Liver (tissue), 9 donors: ENCODE data around the gene SYNJ1. TPM values are rescaled to one million over a fixed set of nuclear protein-coding genes. Genes with fewer than 3 reads are reported as not detected.

Source experiments
- DNase-seq: peaks from one replicate; pipeline ENCODE4 v3.0.0-alpha.2; 2017; ENCODE audit warnings: low spot score
- H3K27ac ChIP-seq, 2 donors: one replicate each; pipeline ENCODE4 v1.7.0; 2013; ENCODE audit warnings: inconsistent platforms in 2 of 2, low read length in 2 of 2, control low read depth in 1 of 2, low read depth in 1 of 2, mild to moderate bottlenecking in 1 of 2
- H3K27me3 ChIP-seq, 4 donors: one replicate each; pipeline versions ENCODE4 v1.6.1 to v1.7.0; 2013; ENCODE audit warnings: low read length in 3 of 4, inconsistent platforms in 1 of 4, mild to moderate bottlenecking in 1 of 4, moderate library complexity in 1 of 4; ENCODE audit not compliant: control insufficient read depth in 4 of 4, insufficient read depth in 4 of 4
- H3K36me3 ChIP-seq, 4 donors: one replicate each; pipeline versions ENCODE4 v1.6.1 to v1.7.0; 2013; ENCODE audit warnings: low read length in 3 of 4, mild to moderate bottlenecking in 3 of 4, low read depth in 1 of 4, moderate library complexity in 1 of 4; ENCODE audit not compliant: control insufficient read depth in 4 of 4, insufficient read depth in 3 of 4
- H3K4me1 ChIP-seq, 4 donors: one replicate each; pipeline versions ENCODE4 v1.6.1 to v1.7.0; 2013; ENCODE audit warnings: low read length in 3 of 4, mild to moderate bottlenecking in 3 of 4, moderate library complexity in 1 of 4; ENCODE audit not compliant: control insufficient read depth in 4 of 4, insufficient read depth in 4 of 4
- H3K4me3 ChIP-seq, 3 donors: one replicate each; pipeline versions ENCODE4 v1.6.1 to v1.7.0; 2013; ENCODE audit warnings: low read length in 3 of 3, control low read depth in 1 of 3, low read depth in 1 of 3, mild to moderate bottlenecking in 1 of 3
- H3K9ac ChIP-seq, 2 donors: one replicate each; pipeline ENCODE4 v1.7.0; 2013; ENCODE audit warnings: low read length in 2 of 2, mild to moderate bottlenecking in 2 of 2, moderate library complexity in 2 of 2, control low read depth in 1 of 2, low read depth in 1 of 2
- H3K9me3 ChIP-seq, 4 donors: one replicate each; pipeline versions ENCODE4 v1.6.1 to v1.7.0; 2013; ENCODE audit warnings: low read length in 3 of 4; ENCODE audit not compliant: control insufficient read depth in 4 of 4
- EGR1 ChIP-seq, 2 donors: IDR thresholded peaks; 2 replicates each; pipeline ENCODE4 v1.6.1; 2016 to 2018; ENCODE audit warnings: antibody characterized with exemption in 2 of 2, low read depth in 2 of 2
- FOXA1 ChIP-seq: IDR thresholded peaks from 2 replicates; pipeline ENCODE4 v1.6.1; 2016; ENCODE audit warnings: antibody characterized with exemption
- FOXA2 ChIP-seq: IDR thresholded peaks from 2 replicates; pipeline ENCODE4 v1.6.1; 2016; ENCODE audit warnings: antibody characterized with exemption
- GABPA ChIP-seq, 2 donors: IDR thresholded peaks in 1 of 2; conservative IDR thresholded peaks in 1 of 2; 2 replicates each; pipeline ENCODE4 v1.6.1; 2016; ENCODE audit warnings: antibody characterized with exemption in 2 of 2, mild to moderate bottlenecking in 1 of 2, moderate library complexity in 1 of 2
- HNF4A ChIP-seq, 2 donors: conservative IDR thresholded peaks; 2 replicates each; pipeline ENCODE4 v1.6.1; 2016; ENCODE audit warnings: antibody characterized with exemption in 2 of 2, mild to moderate bottlenecking in 2 of 2
- HNF4G ChIP-seq: IDR thresholded peaks from 2 replicates; pipeline ENCODE4 v1.6.1; 2016; ENCODE audit warnings: antibody characterized with exemption
- JUND ChIP-seq, 2 donors: IDR thresholded peaks; 2 replicates each; pipeline ENCODE4 v1.6.1; 2016; ENCODE audit warnings: antibody characterized with exemption in 2 of 2
- NR2F2 ChIP-seq: IDR thresholded peaks from 2 replicates; pipeline ENCODE4 v1.6.1; 2016; ENCODE audit warnings: antibody characterized with exemption
- RAD21 ChIP-seq, 2 donors: IDR thresholded peaks; 2 replicates each; pipeline ENCODE4 v1.6.1; 2016; ENCODE audit warnings: antibody characterized with exemption in 2 of 2, mild to moderate bottlenecking in 2 of 2
- RXRA ChIP-seq, 2 donors: IDR thresholded peaks; 2 replicates each; pipeline ENCODE4 v1.6.1; 2017 to 2018; ENCODE audit warnings: antibody characterized with exemption in 2 of 2, mild to moderate bottlenecking in 1 of 2
- SP1 ChIP-seq: IDR thresholded peaks from 2 replicates; pipeline ENCODE4 v1.6.1; 2018; ENCODE audit warnings: antibody characterized with exemption, mild to moderate bottlenecking
- TAF1 ChIP-seq: conservative IDR thresholded peaks from 2 replicates; pipeline ENCODE4 v1.6.1; 2016; ENCODE audit warnings: antibody characterized with exemption, mild to moderate bottlenecking
- YY1 ChIP-seq: IDR thresholded peaks from 2 replicates; pipeline ENCODE4 v1.6.1; 2016; ENCODE audit warnings: antibody characterized with exemption, mild to moderate bottlenecking
- WGBS: extraction: QIAGEN DNeasy Blood & Tissue Kit; methylation state at CpG from one replicate; pipeline ENCODE4 v1.1.7; 2013; 5-methylcytosine and 5-hydroxymethylcytosine counted together
- polyA plus RNA-seq, 2 donors: library from polyadenylated mRNA; stranded (reverse) in 1 of 2; unstranded in 1 of 2; fragments of 200-250 nt in 1 of 2; fragments of >200 nt in 1 of 2; fragmentation: Nextera tagmentation in 1 of 2; extraction: Ambion mirVana in 1 of 2; gene quantifications; one replicate each; pipeline versions ENCODE4 v1.2.1 to v1.2.3, GENCODE V29; 2013 to 2015
- total RNA-seq, 2 donors: library from RNA; depleted of rRNA; stranded (reverse); fragments of >200 nt; gene quantifications; one replicate each; pipeline ENCODE4 v1.2.3, GENCODE V29; 2014
- TF ChIP-seq, protein P1 (sequence below): IDR thresholded peaks from 2 replicates; pipeline ENCODE4 v1.6.1; 2016; ENCODE audit warnings: antibody characterized with exemption
- TF ChIP-seq, protein P2 (sequence below): IDR thresholded peaks from 2 replicates; pipeline ENCODE4 v1.6.1; 2016; ENCODE audit warnings: antibody characterized with exemption
- TF ChIP-seq, protein P3 (sequence below): IDR thresholded peaks from 2 replicates; pipeline ENCODE4 v1.6.1; 2016; ENCODE audit warnings: antibody characterized with exemption, mild to moderate bottlenecking
- TF ChIP-seq, protein P4 (sequence below): fragments of 150-350 bp; IDR thresholded peaks from 2 replicates; pipeline ENCODE4 v1.5.1; 2017; ENCODE audit warnings: improper control_type of control experiment, low read depth, low read length; ENCODE audit not compliant: missing input control
- donor health status: healthy.
- donor health status: healthy.
- donor health status: healthy.
- donor health status: healthy.
- donor health status: healthy.

The SYNJ1 gene
- total and polyA plus RNA-seq, 4 donors = 2.5 to 7.2 (median 5.0) TPM

DNA sequence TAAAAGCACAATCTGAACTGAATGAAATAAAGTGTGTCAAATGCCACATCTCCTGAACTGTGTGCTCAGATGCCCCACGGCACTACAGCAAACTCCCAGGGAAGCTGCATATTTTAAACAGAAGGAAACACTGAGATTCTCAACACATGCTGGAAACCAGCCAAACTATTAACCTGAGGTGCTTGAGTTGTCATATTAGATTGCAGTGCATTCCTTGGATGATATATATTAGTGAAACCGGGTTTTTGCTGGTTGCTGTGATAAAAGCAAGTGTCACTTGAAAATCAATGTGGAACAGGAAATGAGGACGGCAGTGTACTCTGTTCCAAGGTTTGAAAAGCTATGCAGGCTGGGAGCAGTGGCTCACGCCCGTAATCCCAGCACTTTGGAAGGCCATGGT, 8.7 kb downstream of the SYNJ1 start:
- H3K4me1 ChIP-seq = no peaks in the 10 kb centered on the region
- TF ChIP-seq EGR1 (IDR thresholded peaks at IDR 0.05; ENCODE audit: low read depth in 2 of 2) (no peak), FOXA1 (no peak), TAF1 (no peak), GABPA (IDR thresholded peaks at IDR 0.05 in 1 of 2, conservative IDR thresholded peaks at IDR 0.05 in 1 of 2) (no peak), RXRA (IDR thresholded peaks at IDR 0.05) (no peak), YY1 (no peak), NR2F2 (no peak)
- TF ChIP-seq, protein P1, sequence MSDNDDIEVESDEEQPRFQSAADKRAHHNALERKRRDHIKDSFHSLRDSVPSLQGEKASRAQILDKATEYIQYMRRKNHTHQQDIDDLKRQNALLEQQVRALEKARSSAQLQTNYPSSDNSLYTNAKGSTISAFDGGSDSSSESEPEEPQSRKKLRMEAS = no peak
- no peaks in the 10 kb centered on the region for H3K9me3 ChIP-seq
- H3K27ac ChIP-seq = no peak overlapping the region
- H3K4me3 ChIP-seq = no peak overlapping the region
- H3K9ac ChIP-seq = no peak overlapping the region
- H3K36me3 ChIP-seq = peaks cover 0 to 3% (median under 1%) of the 10 kb centered on the region in 4 donors
- no peaks in the 10 kb centered on the region for H3K27me3 ChIP-seq
- WGBS = 80% methylated on average over 5 of the region's 5 CpGs
- DNase-seq = no peak

DNA sequence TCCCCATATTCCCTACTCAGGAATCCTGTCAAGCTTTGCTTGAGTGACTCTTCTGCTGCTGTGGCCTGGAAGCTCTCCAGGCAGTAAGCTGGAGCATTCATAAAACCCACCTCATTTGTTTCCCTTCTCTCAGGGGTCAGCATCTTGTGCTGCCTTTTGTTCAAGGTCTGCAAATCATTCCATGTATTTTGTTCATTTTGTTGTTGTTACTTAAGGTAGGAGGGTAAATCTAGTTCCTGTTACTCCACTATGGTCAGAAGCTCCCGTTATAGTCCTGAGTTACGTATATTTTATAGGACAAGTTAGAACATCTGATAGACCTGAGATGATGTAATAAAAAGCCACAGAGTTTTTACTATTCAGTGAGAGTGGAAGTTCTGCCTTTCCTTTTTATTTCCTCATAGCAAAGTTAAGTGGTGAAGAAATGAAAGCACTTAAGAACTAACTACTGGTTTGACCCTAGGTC, 9.9 kb downstream of the SYNJ1 start:
- H3K9me3 ChIP-seq = no peaks in the 10 kb centered on the region
- H3K4me3 ChIP-seq = no peak overlapping the region
- H3K4me1 ChIP-seq = no peaks in the 10 kb centered on the region
- H3K27ac ChIP-seq = no peak overlapping the region
- TF ChIP-seq, protein P2, sequence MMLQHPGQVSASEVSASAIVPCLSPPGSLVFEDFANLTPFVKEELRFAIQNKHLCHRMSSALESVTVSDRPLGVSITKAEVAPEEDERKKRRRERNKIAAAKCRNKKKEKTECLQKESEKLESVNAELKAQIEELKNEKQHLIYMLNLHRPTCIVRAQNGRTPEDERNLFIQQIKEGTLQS = no peak
- TF ChIP-seq, protein P1 = no peak
- TF ChIP-seq JUND (IDR thresholded peaks at IDR 0.05) (no peak), HNF4G (no peak), YY1 (no peak), FOXA2 (no peak), HNF4A (conservative IDR thresholded peaks at IDR 0.05) (no peak), NR2F2 (no peak), GABPA (IDR thresholded peaks at IDR 0.05 in 1 of 2, conservative IDR thresholded peaks at IDR 0.05 in 1 of 2) (no peak), FOXA1 (no peak), SP1 (no peak), RAD21 (IDR thresholded peaks at IDR 0.05) (no peak), EGR1 (IDR thresholded peaks at IDR 0.05; ENCODE audit: low read depth in 2 of 2) (no peak)
- TF ChIP-seq, protein P3, sequence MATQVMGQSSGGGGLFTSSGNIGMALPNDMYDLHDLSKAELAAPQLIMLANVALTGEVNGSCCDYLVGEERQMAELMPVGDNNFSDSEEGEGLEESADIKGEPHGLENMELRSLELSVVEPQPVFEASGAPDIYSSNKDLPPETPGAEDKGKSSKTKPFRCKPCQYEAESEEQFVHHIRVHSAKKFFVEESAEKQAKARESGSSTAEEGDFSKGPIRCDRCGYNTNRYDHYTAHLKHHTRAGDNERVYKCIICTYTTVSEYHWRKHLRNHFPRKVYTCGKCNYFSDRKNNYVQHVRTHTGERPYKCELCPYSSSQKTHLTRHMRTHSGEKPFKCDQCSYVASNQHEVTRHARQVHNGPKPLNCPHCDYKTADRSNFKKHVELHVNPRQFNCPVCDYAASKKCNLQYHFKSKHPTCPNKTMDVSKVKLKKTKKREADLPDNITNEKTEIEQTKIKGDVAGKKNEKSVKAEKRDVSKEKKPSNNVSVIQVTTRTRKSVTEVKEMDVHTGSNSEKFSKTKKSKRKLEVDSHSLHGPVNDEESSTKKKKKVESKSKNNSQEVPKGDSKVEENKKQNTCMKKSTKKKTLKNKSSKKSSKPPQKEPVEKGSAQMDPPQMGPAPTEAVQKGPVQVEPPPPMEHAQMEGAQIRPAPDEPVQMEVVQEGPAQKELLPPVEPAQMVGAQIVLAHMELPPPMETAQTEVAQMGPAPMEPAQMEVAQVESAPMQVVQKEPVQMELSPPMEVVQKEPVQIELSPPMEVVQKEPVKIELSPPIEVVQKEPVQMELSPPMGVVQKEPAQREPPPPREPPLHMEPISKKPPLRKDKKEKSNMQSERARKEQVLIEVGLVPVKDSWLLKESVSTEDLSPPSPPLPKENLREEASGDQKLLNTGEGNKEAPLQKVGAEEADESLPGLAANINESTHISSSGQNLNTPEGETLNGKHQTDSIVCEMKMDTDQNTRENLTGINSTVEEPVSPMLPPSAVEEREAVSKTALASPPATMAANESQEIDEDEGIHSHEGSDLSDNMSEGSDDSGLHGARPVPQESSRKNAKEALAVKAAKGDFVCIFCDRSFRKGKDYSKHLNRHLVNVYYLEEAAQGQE = no peak
- TF ChIP-seq, protein P4, sequence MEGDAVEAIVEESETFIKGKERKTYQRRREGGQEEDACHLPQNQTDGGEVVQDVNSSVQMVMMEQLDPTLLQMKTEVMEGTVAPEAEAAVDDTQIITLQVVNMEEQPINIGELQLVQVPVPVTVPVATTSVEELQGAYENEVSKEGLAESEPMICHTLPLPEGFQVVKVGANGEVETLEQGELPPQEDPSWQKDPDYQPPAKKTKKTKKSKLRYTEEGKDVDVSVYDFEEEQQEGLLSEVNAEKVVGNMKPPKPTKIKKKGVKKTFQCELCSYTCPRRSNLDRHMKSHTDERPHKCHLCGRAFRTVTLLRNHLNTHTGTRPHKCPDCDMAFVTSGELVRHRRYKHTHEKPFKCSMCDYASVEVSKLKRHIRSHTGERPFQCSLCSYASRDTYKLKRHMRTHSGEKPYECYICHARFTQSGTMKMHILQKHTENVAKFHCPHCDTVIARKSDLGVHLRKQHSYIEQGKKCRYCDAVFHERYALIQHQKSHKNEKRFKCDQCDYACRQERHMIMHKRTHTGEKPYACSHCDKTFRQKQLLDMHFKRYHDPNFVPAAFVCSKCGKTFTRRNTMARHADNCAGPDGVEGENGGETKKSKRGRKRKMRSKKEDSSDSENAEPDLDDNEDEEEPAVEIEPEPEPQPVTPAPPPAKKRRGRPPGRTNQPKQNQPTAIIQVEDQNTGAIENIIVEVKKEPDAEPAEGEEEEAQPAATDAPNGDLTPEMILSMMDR = no peak
- no peak overlapping the region for H3K9ac ChIP-seq
- DNase-seq = no peak
- peaks cover 0 to 2% (median 0%) of the 10 kb centered on the region in 4 donors for H3K36me3 ChIP-seq
- H3K27me3 ChIP-seq = no peaks in the 10 kb centered on the region
- 75% methylated on average over 2 of the region's 2 CpGs for WGBS
